GM19351 (cell line): Measurements from ENCODE around the gene ANKRD13A.
"Not testable (repeated sequence)": the region's sequence is repeated elsewhere in the genome, so short reads cannot be mapped to it uniquely, and the experiment has no call there.

Experiments
- ATAC-seq: cut with Tn5 transposase; IDR thresholded peaks from one replicate; pipeline ENCODE4 v1.9.1; 2021; ENCODE audit warnings: mild to moderate bottlenecking, moderate library complexity; ENCODE audit not compliant: unreplicated experiment

Gene ANKRD13A

DNA sequence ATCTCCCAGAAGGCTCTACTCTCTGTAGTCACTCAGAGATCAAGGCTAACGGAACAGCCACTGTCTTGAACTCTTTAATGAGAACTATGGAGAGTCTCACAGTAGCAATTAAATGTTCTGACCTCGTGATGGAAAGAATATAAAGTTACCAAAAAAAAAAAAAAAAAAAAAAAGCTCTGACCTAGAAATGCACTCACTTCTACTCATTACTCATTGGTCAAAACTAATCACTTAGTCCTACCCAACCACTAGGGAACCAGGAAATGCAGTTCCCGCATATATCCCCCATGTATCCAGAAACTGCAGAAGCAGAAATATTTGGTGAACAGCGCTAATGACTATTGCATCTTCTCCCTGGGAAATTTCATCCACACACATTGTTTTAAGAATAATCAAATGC, 78.6 kb downstream of the ANKRD13A start:
- ATAC-seq: no peak

DNA sequence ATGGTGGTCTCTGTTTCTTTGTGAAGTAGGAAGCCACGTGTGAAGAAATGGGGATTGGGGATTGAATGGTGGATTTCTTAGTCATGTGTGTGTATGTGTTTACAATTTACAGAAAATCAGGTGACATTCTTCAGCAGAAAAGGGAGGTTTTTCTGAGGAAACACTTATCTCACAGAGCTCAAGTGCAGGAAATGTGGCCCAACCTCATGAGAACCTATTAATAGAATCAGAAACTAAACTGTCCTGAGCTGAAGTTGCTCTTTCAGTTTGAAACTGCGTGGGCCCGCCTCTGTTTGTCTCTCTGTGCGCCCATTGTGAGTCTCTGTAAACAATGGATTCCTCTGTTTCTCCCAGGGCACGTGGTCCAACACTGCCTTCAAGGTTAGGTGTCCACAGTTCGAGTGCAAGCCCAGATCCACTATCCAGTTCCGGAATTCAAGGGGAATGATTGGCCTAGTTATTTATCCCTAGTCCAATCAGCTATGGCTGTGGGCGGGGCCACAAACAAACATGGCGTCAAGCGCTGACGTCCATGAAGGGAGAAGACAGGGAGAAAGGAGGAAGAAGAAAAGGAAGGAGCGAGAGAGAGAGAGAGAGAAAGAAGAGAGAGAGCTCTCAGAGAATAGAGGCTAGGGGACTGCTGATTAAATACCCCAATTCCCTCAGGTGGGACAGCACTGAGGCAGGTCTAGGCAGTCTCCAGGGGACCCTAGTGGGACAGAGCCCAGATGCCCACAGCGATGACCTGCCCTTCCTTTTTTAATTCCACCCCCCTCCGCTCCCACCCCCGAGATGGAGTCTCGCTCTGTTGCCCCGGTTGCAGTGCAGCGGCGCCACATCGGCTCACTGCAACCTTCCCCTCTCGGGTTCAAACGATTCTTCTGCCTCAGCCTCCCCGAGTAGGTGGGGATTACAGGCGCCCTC, 80.5 kb downstream of the ANKRD13A start:
- ATAC-seq: peak; percentile 86

DNA sequence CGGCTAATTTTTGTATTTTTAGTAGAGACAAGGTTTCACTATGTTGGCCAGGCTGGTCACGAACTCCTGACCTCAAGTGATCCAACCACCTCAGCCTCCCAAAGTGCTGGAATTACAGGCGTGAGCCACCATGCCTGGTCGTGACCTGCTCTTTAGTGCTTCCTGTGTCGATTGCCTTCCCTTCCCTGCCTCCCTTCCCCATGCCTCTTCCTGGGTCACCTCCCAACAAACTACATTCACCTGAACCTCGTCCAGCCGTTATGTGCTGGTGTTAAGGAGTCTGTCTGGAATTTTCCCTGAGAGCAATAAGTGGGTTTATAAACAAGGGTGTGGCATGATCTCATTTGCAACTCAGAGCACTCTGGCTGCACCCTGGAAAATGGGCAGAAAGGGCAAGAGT, 81.2 kb downstream of the ANKRD13A start:
- ATAC-seq: no peak

DNA sequence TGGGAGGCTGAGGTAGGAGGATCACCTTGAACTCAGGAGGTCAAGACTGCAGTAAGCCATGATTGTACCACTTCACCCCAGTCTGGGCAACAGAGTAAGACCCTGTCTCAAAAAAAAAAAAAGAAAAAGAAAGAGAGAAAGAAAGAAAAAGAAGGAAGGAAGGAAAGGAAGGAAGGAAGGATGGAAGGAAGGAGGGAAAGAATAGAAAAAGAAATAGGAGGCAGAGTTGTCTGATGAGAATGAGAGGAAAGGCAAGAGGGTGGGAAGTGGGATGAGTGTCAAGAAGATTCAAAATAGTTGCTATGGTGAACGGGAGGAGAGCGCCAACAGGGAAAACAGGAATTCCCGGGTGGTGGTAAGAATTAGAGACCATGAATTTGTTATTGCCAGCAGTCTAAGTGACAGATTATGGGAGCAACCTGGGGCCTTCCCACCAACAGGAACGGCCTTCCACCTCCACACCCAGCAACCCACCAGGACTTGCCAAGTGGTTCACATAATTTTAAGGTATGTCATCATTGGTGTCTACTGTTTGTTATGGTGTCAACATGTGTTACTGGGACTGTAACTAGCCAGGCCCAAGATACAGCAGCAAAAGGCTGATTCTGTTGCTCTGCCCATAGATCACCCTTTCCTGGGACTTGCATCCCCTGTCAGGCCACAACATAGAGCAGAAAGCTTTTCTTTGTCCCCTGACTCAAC, 85.2 kb downstream of the ANKRD13A start:
- ATAC-seq: no peak

DNA sequence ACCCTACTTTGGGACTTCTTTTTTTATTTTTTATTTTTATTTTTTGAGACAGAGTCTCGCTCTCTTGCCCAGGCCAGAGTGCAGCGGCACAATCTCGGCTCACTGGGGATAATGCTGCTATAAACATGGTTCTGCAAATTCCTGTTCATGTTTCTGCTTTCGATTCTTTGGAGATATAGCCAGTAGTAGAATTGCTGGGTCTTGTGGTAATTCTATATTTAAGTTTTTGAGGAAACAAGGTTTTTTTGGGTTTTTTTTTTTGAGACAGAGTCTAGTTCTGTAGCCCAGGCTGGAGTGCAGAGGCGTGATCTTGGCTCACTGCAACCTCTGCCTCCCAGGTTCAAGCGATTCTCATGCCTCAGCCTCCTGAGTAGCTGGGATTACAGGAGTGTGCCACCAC, 89.0 kb downstream of the ANKRD13A start:
- ATAC-seq: not testable (repeated sequence)

DNA sequence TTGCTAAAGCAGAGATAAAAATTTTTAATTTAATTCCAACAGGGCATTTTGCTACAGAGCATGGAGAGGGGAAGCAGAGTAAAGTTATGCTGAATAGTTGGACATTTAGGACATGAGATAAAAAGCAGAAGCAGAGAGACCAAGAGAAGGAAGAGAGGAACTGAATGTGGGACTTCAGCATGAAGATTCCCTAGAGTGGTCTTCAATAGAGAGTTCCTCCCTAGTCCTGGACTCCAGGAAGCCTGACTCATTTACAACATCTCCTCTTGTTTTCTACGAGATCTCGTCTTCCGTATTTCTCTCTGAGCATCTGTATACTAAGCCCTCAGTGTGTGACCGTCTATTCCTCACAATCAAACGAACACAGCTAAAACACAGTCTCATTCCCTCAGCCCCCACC, 89.7 kb downstream of the ANKRD13A start:
- ATAC-seq: no peak
